PC-9 (cell line): ENCODE data around the gene BBS9. TPM values are rescaled to one million over a fixed set of nuclear protein-coding genes. Genes with fewer than 3 reads are reported as not detected.

Experiments used
- BruUV-seq: library from RNA; stranded (reverse); fragments of 400-500 nt; replicated peaks from 2 replicates; lab custom pipeline; 2021; lab: Mats Ljungman, UMichigan
- CTCF ChIA-PET: fragments of 300-600 bp; sonication (Branson Sonifier 250); formaldehyde crosslinking; loops from one replicate; lab custom pipeline; 2022; ENCODE audit warnings: antibody characterized with exemption; lab: Charles Lee
- POLR2A ChIA-PET: fragments of 300-600 bp; sonication (Branson Sonifier 250); formaldehyde crosslinking; loops from one replicate; lab custom pipeline; 2022; ENCODE audit warnings: antibody characterized with exemption; ENCODE audit not compliant: unreplicated experiment; lab: Charles Lee
- DNase-seq, 2 experiments: peaks; one replicate each; pipeline versions ENCODE4 v3.0.0 to v3.0.0-alpha.2; 2015 to 2022; ENCODE audit warnings: mixed read lengths in 1 of 2
- H2AFZ ChIP-seq: fragments of 200-600 bp; sonication (generic); 2 replicates; pipeline ENCODE4 v1.8.1; 2017; ENCODE audit warnings: antibody characterized with exemption
- H3F3A ChIP-seq: fragments of 200-600 bp; sonication (generic); 2 replicates; pipeline ENCODE4 v1.8.1; 2017; ENCODE audit warnings: antibody characterized with exemption, mild to moderate bottlenecking, low read depth; ENCODE audit not compliant: insufficient read depth
- H3K27ac ChIP-seq: fragments of 200-600 bp; sonication (generic); 2 replicates; pipeline ENCODE4 v1.6.1; 2016; ENCODE audit warnings: mixed run types
- H3K27me3 ChIP-seq: fragments of 200-600 bp; sonication (generic); 2 replicates; pipeline ENCODE4 v1.6.1; 2016; ENCODE audit warnings: low read depth, mixed run types; ENCODE audit not compliant: insufficient read depth
- H3K36me3 ChIP-seq: fragments of 200-600 bp; sonication (generic); 2 replicates; pipeline ENCODE4 v1.6.1; 2016; ENCODE audit warnings: low read depth, mixed run types
- H3K4me1 ChIP-seq: fragments of 200-600 bp; sonication (generic); replicated peaks from 2 replicates; pipeline ENCODE4 v1.6.1; 2016; ENCODE audit warnings: mixed run types; ENCODE audit not compliant: insufficient read depth
- H3K4me2 ChIP-seq: fragments of 200-600 bp; sonication (generic); 2 replicates; pipeline ENCODE4 v1.6.1; 2017; ENCODE audit warnings: mixed run types
- H3K4me3 ChIP-seq: fragments of 200-600 bp; sonication (generic); 2 replicates; pipeline ENCODE4 v1.6.1; 2016; ENCODE audit warnings: mixed run types
- H3K79me2 ChIP-seq: fragments of 200-600 bp; sonication (generic); 2 replicates; pipeline ENCODE4 v1.6.1; 2017; ENCODE audit warnings: low read depth, mixed run types
- H3K9me2 ChIP-seq: fragments of 200-600 bp; sonication (generic); 2 replicates; pipeline ENCODE4 v1.8.1; 2017; ENCODE audit warnings: mild to moderate bottlenecking; ENCODE audit not compliant: insufficient read depth
- H3K9me3 ChIP-seq: fragments of 200-600 bp; sonication (generic); 2 replicates; pipeline ENCODE4 v1.8.1; 2016; ENCODE audit warnings: low read depth; ENCODE audit not compliant: insufficient read depth
- H4K20me1 ChIP-seq: fragments of 200-600 bp; sonication (generic); 2 replicates; pipeline ENCODE4 v1.8.1; 2017; ENCODE audit not compliant: insufficient read depth
- CTCF ChIP-seq: fragments of 200-600 bp; sonication (generic); conservative IDR thresholded peaks from 2 replicates; pipeline ENCODE4 v1.6.1; 2017; ENCODE audit warnings: mixed run types, antibody characterized with exemption, mild to moderate bottlenecking, moderate library complexity
- EZH2 ChIP-seq: fragments of 200-600 bp; sonication (generic); IDR thresholded peaks from 2 replicates; pipeline ENCODE4 v1.8.0; 2017; ENCODE audit warnings: antibody characterized with exemption, low read depth
- intact Hi-C: fragments of 100-400 bp; cut with micrococcal nuclease; formaldehyde crosslinking; loops from one replicate; pipeline ENCODE4 v1.10.0; 2022; ENCODE audit not compliant: unreplicated experiment
- total RNA-seq: library from RNA; stranded (reverse); gene quantifications from 2 replicates; pipeline ENCODE4 v1.2.3, GENCODE V29; 2021

Gene BBS9
- total RNA-seq, 1 experiment from 2014 or later: 12.4 TPM

GRCh38 chr7:33554576-33554975 is 425.2 kb downstream of the BBS9 start:
- Histone ChIP-seq H3K27me3 (no peaks in the 10 kb centered on the region), H2AFZ (no peak overlapping the region), H3K4me1 (no peaks in the 10 kb centered on the region), H3K4me3 (no peak overlapping the region), H3K9me2 (no peaks in the 10 kb centered on the region), H4K20me1 (no peaks in the 10 kb centered on the region), H3K9me3 (no peaks in the 10 kb centered on the region), H3K79me2 (no peaks in the 10 kb centered on the region), H3K36me3 (no peaks in the 10 kb centered on the region), H3F3A (no peaks in the 10 kb centered on the region), H3K4me2 (no peak overlapping the region), H3K27ac (no peak overlapping the region)
- ChIA-PET POLR2A (no interaction called here), CTCF (no interaction called here)
- DNase-seq: no peak
- no TSS peak for BruUV-seq
- intact Hi-C loops: no loop called here
- TF ChIP-seq EZH2 (no peak), CTCF (no peak)

- intact Hi-C loops: no loop called here
- Histone ChIP-seq H3F3A (no peaks in the 10 kb centered on the region), H4K20me1 (no peaks in the 10 kb centered on the region), H2AFZ (no peak overlapping the region), H3K4me2 (no peak overlapping the region), H3K4me1 (no peaks in the 10 kb centered on the region), H3K36me3 (no peaks in the 10 kb centered on the region), H3K79me2 (no peaks in the 10 kb centered on the region), H3K27me3 (no peaks in the 10 kb centered on the region), H3K27ac (no peak overlapping the region), H3K9me3 (no peaks in the 10 kb centered on the region), H3K9me2 (no peaks in the 10 kb centered on the region), H3K4me3 (no peak overlapping the region)
- ChIA-PET CTCF (no interaction called here), POLR2A (no interaction called here)
- no peak for DNase-seq
- no TSS peak for BruUV-seq
- TF ChIP-seq CTCF (no peak), EZH2 (no peak)
These were observed 427.1 kb downstream of the BBS9 start for GRCh38 chr7:33556472-33556871.

- Histone ChIP-seq H3K27ac (no peak overlapping the region), H2AFZ (no peak overlapping the region), H3K79me2 (no peaks in the 10 kb centered on the region), H3K4me3 (no peak overlapping the region), H3K9me2 (no peaks in the 10 kb centered on the region), H3K4me1 (no peaks in the 10 kb centered on the region), H4K20me1 (no peaks in the 10 kb centered on the region), H3K9me3 (no peaks in the 10 kb centered on the region), H3K4me2 (no peak overlapping the region), H3F3A (no peaks in the 10 kb centered on the region), H3K36me3 (no peaks in the 10 kb centered on the region), H3K27me3 (no peaks in the 10 kb centered on the region)
- DNase-seq: no peak
- no TSS peak for BruUV-seq
- TF ChIP-seq CTCF (no peak), EZH2 (no peak)
- intact Hi-C loops: no loop called here
- CTCF ChIA-PET: no interaction called here
- POLR2A ChIA-PET: no interaction called here
These were observed 429.4 kb downstream of the BBS9 start for GRCh38 chr7:33558549-33559323.
